OCI-LY3 (cell line): ENCODE results near the gene SUPT16H.

Source experiments
- EZH2phosphoT487 ChIP-seq: fragments of 200-600 bp; shearing (Covaris generic); IDR thresholded peaks from 2 replicates; pipeline ENCODE4 v1.6.1; 2018; ENCODE audit warnings: antibody characterized with exemption, mixed run types, low read depth
- TF ChIP-seq, protein P1 (sequence below): fragments of 200-600, 300-600 bp; sonication (generic); IDR thresholded peaks from 2 replicates; pipeline ENCODE4 v1.5.1; 2014; ENCODE audit warnings: antibody characterized with exemption, low read length, low read depth

DNA sequence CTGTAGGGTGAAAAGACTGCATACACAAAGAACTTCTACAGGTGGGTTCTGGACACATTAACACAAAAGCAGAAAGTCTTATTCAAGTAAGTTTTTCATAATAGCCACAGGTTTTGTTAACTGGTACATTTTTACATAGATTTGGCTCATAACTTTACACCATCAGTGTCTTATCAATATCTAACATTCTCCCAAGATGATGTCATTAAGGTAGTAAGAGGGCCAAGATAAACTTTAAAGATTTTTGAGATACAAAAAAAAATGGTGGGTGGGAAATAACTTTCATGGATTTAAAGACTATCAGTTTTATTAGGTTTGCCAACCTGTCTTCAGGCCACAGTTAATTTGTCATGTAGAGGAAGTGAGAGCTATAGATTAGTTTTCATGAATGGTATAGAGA, 1.7 kb downstream of the SUPT16H start:
- TF ChIP-seq, protein P1, sequence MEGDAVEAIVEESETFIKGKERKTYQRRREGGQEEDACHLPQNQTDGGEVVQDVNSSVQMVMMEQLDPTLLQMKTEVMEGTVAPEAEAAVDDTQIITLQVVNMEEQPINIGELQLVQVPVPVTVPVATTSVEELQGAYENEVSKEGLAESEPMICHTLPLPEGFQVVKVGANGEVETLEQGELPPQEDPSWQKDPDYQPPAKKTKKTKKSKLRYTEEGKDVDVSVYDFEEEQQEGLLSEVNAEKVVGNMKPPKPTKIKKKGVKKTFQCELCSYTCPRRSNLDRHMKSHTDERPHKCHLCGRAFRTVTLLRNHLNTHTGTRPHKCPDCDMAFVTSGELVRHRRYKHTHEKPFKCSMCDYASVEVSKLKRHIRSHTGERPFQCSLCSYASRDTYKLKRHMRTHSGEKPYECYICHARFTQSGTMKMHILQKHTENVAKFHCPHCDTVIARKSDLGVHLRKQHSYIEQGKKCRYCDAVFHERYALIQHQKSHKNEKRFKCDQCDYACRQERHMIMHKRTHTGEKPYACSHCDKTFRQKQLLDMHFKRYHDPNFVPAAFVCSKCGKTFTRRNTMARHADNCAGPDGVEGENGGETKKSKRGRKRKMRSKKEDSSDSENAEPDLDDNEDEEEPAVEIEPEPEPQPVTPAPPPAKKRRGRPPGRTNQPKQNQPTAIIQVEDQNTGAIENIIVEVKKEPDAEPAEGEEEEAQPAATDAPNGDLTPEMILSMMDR: no peak
- no peak for TF ChIP-seq EZH2phosphoT487
